ELF-1 (cell line): Measurements from ENCODE around the gene TMPRSS6.
A peak's percentile ranks its signal among the peaks of the same experiment; 100 is the strongest.

Experiments used
- DNase-seq: peaks from one replicate; pipeline ENCODE4 v3.0.0-alpha.2; 2016; ENCODE audit warnings: low read depth, low spot score

Gene TMPRSS6

GRCh38 chr22:37051391-37052385 is 57.8 kb downstream of the TMPRSS6 start, which contains the start of gene KCTD17:
Gene KCTD17 (plus strand): TSS chr22:37051742. CDS start chr22:37051761, 19 bp downstream.
- peak; percentile 36 for DNase-seq

GRCh38 chr22:37050913-37051312 is 58.6 kb downstream of the TMPRSS6 start:
- no peak for DNase-seq

DNA sequence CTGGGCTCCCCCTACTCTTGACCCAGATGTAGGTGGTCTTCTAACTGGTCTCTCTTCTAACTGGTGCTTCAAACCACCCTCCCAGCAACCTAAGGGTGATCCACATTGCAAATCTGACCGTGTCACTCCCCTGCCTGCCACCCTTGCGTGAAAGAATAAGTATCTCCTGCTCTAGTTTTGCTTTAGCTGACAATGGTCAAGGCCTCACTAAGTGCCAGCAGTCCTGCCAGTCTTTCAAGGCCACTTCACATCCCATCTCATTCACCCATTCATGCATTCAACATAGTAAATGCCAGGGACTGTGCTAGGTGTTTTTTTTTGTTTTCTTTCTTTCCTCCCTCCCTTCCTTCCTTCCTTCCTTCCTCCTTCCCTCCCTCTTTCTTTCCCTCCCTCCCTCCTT is 60.3 kb downstream of the TMPRSS6 start:
- no peak for DNase-seq

DNA sequence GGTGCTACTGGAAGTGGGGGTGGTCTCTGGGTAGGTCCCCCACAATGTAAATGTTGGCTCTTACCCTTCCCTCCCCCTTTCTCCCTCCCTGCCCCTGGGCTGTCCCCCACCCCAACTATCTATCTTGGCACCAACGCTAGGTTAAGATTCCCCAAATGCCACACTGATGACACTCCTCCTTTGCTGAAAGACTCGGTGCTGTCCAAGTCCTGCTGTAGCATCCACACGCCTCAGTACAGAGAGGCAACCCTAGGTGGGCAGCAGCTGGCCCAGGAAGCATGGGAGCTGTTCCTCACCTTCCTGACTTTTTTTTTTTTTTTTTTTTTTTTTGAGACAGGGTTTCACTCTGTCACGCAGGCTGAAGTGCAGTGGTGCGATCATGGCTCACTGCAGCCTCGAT is 61.4 kb downstream of the TMPRSS6 start:
- no peak for DNase-seq

- DNase-seq, result no peak
Observed at GRCh38 chr22:37047006-37047405, 62.5 kb downstream of the TMPRSS6 start.

DNA sequence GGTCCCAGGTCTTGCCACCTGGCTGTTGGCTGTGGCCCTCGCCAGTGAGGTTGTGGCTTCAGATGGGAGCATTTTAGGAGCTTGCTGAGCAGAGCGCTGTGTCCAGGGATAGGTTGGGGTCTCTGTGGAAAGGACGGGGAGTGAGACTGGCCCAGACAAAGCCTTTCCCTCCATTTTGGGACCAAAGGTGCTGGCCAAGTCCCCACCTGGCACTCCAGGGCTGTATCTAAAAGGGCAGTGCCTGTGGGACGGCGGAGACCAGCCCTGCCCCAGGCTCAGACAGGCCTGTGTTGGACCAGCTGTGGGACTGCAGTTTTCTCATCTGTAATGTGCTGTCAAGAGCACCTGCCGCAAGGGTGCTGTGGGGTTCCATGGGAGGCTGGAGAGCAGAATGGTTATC is 62.9 kb downstream of the TMPRSS6 start:
- DNase-seq, result no peak

DNA sequence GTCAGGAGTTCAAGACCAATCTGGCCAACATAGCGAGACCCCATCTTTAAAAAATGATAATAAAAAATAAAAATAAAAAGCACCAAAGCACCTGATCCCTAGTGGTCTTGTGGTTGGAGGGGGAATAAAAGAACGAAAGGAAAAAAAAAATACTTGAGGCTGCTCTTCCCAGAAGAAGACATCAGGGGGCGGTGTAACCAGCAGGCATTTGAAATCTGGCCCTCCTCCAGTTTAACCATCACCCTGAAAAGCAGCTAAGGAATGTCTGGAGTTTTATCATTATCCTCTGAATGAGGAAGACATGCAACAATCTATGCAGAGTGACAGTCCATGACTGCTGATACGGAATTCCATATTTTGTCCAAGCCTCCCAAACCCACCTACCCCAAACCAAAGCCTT is 63.6 kb downstream of the TMPRSS6 start:
- DNase-seq, result peak; percentile 38

DNA sequence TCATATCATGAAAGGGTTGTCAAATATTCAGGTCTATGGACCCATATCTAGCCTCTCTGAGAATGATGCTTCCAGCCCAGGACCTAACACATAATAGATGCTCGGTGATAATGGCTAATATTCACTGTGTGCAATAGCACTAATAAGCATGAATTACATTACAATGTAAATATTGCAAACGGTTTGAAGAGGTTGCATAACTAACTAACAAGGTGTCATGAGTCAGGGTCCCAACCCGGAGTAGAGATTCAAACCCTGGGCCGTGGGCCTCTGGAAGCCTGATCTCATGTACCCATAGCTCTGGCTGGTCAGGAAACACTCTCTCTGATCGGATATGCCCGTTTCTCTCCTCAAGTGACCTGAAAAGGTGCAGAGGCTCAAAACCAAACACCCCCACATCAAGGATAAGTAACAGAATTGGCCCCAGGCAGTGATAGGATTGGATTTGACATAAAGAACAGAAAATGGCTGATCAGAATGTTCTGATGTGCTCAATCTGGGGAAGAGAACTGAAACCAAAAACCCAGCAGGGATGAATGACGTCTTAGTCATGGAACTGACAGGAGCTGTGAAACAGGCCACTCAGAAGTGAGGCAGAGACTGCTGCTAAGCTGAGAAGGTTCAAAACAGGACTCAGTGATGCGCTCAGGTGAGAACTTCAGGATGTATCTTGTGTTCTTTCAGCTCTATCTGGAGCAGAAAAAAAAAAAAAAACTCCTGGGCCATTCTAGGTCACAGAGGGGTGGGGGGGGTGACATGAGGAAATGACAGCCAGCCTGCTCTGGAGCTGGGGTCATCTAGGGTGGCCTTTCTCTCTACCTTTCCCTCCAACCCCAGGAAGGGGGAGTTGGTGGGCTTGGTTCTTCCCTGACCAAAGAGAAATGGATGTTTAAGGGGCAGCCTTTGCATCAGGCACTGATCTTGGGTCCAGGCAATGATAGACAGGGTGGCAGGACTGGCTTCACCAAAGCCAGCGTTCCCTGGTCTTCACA is 64.6 kb downstream of the TMPRSS6 start:
- no peak for DNase-seq

GRCh38 chr22:37043828-37044538 is 65.5 kb downstream of the TMPRSS6 start:
- DNase-seq, result peak; percentile 75

DNA sequence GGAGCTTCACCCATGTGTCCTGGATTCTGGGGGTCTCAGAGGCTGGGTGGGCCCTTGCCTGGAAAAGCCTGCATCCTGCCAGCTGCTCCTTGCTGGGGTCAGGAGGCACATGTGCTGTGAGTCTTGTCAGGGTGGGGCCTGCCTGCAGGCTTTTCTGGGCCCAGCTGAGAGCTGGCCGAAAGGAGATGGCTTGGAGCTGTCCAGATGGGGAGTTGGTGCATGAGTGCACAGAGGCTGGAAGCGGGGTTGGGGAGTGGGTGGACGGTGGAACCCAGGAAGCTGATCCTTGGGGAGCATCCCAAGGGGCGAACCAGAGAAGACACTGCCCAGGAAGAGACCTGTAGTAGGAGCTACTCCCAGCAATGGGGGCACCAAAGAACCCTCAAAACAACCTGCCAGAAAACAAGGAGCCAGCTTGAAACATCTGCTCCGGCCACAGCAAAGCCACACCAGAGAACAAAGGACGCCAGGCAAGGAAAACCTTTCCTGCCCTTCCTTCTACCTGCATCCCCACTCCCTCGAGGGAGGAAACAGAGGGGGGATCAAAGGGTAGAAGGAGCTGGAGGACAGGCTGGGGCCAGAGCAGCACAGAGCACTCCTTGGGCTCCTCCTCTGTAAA is 66.2 kb downstream of the TMPRSS6 start:
- no peak for DNase-seq

GRCh38 chr22:37039466-37039865 is 70.0 kb downstream of the TMPRSS6 start:
- no peak for DNase-seq

DNA sequence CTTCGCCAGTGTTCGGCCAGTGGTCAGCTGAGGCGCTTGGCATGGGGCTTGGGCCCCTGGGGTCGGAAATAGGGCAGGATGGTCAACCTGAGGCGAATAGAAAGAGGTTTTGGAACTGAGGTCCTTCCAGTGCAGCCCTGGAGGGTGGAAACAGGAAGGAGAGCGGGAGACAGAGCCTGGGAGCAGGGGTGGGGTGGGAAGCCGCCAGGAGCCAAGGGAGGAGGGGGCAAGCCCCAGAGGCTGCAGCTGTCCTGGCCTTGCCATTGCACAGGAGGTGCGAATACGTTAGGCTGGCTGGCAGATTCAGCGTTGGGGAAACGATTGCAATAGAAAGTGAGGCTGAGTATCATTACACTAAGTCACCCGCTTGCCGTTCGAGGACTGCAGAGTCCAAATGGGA is 71.8 kb downstream of the TMPRSS6 start:
- no peak for DNase-seq

DNA sequence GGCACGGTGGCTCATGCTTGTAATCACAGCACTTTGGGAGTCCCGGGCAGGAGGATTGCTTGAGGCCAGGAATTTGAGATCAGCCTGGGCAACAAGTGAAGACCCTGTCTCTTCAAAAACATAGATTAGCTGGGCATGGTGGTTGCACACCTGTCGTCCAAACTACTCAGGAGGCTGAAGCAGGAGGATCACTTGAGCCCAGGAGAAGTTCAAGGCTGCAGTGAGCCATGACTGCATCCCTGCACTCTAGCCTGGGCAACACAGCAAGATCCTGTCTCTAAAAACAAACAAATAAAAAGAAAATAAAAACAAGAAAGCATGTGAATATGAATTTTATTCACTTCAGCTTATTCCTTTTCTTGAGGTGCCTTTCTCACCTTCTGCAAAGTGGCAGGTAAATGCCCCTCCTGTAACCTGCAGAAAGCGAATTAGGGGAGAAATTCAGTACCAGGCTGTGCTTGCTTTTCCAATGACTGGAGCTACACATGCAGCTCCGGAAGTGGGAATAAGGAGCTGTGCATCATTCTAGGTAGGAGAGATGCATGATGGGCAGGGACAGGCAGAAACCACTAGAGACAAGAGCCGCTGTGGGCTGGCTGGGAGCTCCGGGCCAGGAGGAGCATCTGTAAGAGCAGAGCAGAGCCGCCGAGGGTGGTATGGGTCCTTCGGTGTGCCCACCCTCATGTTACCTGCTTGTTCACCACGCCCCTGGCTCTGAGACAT is 72.7 kb downstream of the TMPRSS6 start:
- DNase-seq, result no peak

GRCh38 chr22:37033605-37034430 is 75.7 kb downstream of the TMPRSS6 start:
- no peak for DNase-seq

DNA sequence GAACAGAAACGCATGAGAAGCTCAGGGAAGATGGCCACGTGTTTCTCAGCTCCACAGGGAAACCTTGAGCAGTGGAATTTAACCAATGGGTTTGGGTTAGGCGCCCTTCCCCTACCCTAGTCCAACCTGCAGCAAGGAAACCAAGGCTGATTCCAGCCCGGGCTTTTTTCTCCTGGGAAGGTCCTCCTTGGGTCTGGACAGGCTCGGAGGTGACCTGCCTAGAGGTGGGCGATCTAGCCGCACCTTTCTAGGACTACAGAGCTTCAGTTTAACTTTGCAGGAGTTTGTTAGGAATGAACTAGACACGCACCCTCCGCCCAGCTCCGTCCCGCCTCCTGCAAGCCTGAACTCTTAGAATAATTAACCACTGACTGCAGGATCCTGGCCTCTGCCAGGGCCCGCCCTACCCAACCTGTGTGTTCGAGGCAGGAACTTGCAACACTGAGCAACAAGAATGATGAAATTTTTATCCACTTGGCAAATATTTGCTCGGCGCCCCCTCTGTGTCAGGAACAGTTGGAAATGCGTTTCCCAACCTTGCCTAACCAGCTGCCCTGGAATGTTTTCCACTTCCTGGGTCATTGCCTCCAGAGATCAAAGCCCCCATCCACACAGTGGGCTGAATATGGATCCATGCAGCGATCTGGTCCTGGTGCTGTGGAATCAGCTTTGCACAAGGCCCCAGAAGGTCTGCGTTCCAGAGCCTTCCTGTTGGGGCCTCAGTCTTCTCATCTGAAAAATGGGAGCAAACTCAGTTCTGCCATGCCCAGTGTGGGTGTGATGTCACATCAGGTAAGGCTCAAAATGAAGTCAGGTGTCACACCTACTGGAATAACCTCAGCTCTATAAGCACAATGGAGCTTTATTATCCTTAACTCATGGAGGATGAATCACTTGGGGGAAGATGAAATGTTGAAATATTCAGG is 76.7 kb downstream of the TMPRSS6 start:
- peak; percentile 44 for DNase-seq

DNA sequence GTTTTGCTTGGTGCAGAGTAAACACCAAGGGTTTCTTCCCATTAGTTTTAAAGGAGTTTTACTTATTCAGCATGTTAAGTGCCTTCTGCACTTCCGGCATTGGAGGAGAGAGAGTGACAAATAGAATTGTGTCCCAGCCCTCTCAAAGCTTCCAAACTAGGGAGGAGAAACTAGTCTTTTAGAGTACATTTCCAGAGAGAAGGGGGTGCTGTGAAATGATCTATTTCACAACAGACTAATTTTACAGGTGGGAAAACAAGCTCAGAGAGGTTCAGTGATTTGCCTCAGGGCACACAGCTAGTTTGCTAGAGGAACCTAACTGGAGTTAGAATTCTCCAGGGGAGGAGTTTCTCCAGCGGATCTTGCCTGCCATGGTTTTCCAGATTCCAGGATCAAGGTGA is 77.4 kb downstream of the TMPRSS6 start:
- DNase-seq, result no peak

GRCh38 chr22:37030560-37031281 is 78.8 kb downstream of the TMPRSS6 start:
- no peak for DNase-seq
